OCI-LY7 (cell line): Measurements from ENCODE around the gene EEF1A2.

Experiments
- CTCF ChIP-seq: fragments of 200-600 bp; sonication (generic); conservative IDR thresholded peaks from 2 replicates; pipeline ENCODE4 v1.5.1; 2014; ENCODE audit warnings: mild to moderate bottlenecking, antibody characterized with exemption, low read length, moderate library complexity, mixed read lengths
- EZH2phosphoT487 ChIP-seq: fragments of 200-600 bp; sonication (generic); IDR thresholded peaks from 2 replicates; pipeline ENCODE4 v1.6.1; 2018; ENCODE audit warnings: low read depth, borderline replicate concordance, mild to moderate bottlenecking, mixed run types, antibody characterized with exemption, low read length, moderate library complexity, mixed read lengths

DNA sequence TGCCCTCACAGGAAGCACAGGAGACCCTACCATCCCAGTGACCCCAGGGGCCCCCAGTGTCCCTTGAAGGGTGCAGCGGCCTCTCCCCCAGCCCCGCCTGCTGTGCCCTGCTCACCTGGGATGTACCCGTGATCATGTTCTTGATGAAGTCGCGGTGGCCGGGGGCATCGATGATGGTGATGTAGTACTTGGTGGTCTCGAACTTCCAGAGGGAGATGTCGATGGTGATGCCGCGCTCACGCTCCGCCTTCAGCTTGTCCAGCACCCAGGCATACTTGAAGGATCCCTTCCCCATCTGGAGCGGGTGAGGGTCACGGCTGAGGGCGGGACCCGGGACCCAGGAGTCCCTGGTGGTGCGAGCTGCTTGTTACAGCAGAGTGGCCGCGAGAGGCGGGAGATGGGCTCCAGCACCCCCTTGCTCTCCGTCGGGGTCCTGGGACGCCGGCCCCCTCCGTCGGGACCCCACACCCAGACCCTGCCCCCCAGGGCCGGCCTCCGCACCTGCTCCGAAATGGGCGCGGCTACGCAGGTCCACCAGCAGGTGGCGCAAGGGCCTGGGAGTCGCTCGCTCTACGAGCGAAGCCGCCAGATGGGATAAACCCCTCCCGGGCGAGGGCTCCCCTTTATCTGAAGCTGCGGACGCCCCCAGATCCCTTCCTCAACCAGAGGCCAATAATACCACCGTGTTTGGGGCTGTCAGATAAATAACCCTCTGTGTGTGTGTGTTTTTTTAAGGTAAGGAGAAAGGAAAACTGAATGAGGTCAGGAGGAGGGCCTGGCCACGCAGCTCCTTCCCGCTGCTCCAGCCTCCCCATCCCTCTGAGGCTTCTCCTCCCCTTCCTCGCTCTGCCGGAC lies 2.9 kb downstream of the EEF1A2 start:
- TF ChIP-seq CTCF: peak; percentile 92
- TF ChIP-seq EZH2phosphoT487: no peak
